MM.1S (cell line): ENCODE data around the gene MIPOL1.

Experiments used
- DNase-seq: peaks from one replicate; pipeline ENCODE4 v3.0.0-alpha.2; 2015
- H2AFZ ChIP-seq: fragments of 300-600 bp; sonication (generic); 2 replicates; pipeline ENCODE4 v1.6.0; 2016; ENCODE audit warnings: antibody characterized with exemption, low read length
- H3F3A ChIP-seq: fragments of 300-600 bp; sonication (generic); 2 replicates; pipeline ENCODE4 v1.6.1; 2016; ENCODE audit warnings: mild to moderate bottlenecking, antibody characterized with exemption, low read length, moderate library complexity, mixed read lengths; ENCODE audit not compliant: insufficient read depth
- H3K27ac ChIP-seq: fragments of 300-600 bp; sonication (generic); 2 replicates; pipeline ENCODE4 v1.5.1; 2016; ENCODE audit warnings: mild to moderate bottlenecking, low read length
- H3K27me3 ChIP-seq: fragments of 300-600 bp; sonication (generic); replicated peaks from 2 replicates; pipeline ENCODE4 v1.6.0; 2016; ENCODE audit warnings: low read length; ENCODE audit not compliant: insufficient read depth
- H3K36me3 ChIP-seq: fragments of 300-600 bp; sonication (generic); replicated peaks from 2 replicates; pipeline ENCODE4 v1.6.1; 2016; ENCODE audit warnings: mild to moderate bottlenecking, low read length, mixed read lengths; ENCODE audit not compliant: insufficient read depth
- H3K4me1 ChIP-seq: fragments of 300-600 bp; sonication (generic); 2 replicates; pipeline ENCODE4 v1.6.1; 2016; ENCODE audit warnings: low read length, mixed read lengths
- H3K4me2 ChIP-seq: fragments of 300-600 bp; sonication (generic); 2 replicates; pipeline ENCODE4 v1.6.0; 2016; ENCODE audit warnings: low read depth, low read length
- H3K4me3 ChIP-seq: fragments of 300-600 bp; sonication (generic); 2 replicates; pipeline ENCODE4 v1.5.1; 2016; ENCODE audit warnings: low read length, mixed read lengths
- H3K79me2 ChIP-seq: fragments of 300-600 bp; sonication (generic); 2 replicates; pipeline ENCODE4 v1.6.1; 2016; ENCODE audit warnings: mixed run types, low read length, mixed read lengths
- H3K9ac ChIP-seq: fragments of 300-600 bp; sonication (generic); 2 replicates; pipeline ENCODE4 v1.6.1; 2016; ENCODE audit warnings: low read length, mixed read lengths
- H3K9me2 ChIP-seq: fragments of 300-600 bp; sonication (generic); replicated peaks from 2 replicates; pipeline ENCODE4 v1.6.1; 2016; ENCODE audit warnings: mild to moderate bottlenecking, low read length, mixed read lengths; ENCODE audit not compliant: insufficient read depth
- H3K9me3 ChIP-seq: fragments of 300-600 bp; sonication (generic); replicated peaks from 2 replicates; pipeline ENCODE4 v1.6.1; 2016; ENCODE audit warnings: mild to moderate bottlenecking, low read length, mixed read lengths; ENCODE audit not compliant: insufficient read depth
- H4K20me1 ChIP-seq: fragments of 300-600 bp; sonication (generic); 2 replicates; pipeline ENCODE4 v1.6.1; 2016; ENCODE audit warnings: mild to moderate bottlenecking, low read length, moderate library complexity, mixed read lengths; ENCODE audit not compliant: insufficient read depth
- CTCF ChIP-seq: fragments of 300-600 bp; sonication (generic); IDR thresholded peaks from 2 replicates; pipeline ENCODE4 v1.5.1; 2016; ENCODE audit warnings: antibody characterized with exemption, low read length, mixed read lengths
- EZH2 ChIP-seq: fragments of 300-600 bp; sonication (generic); optimal IDR thresholded peaks from 2 replicates; pipeline ENCODE3; 2017; ENCODE audit warnings: low read depth, mild to moderate bottlenecking, antibody characterized with exemption, low read length, mixed read lengths
- EZH2phosphoT487 ChIP-seq: fragments of 300-600 bp; sonication (generic); IDR thresholded peaks from 2 replicates; pipeline ENCODE4 v1.6.1; 2018; ENCODE audit warnings: antibody characterized with exemption, low read length

Gene MIPOL1

GRCh38 chr14:37596790-37597472, 399.2 kb downstream of the MIPOL1 start:
- Histone ChIP-seq H3K4me2 (no peak overlapping the region), H3K9me2 (no peaks in the 10 kb centered on the region), H3F3A (peaks cover 7% of the 10 kb centered on the region), H3K27ac (no peak overlapping the region), H2AFZ (no peak overlapping the region), H3K9me3 (no peaks in the 10 kb centered on the region), H3K27me3 (no peaks in the 10 kb centered on the region), H3K79me2 (peaks cover 13% of the 10 kb centered on the region), H3K9ac (no peak overlapping the region), H4K20me1 (no peaks in the 10 kb centered on the region), H3K4me3 (no peak overlapping the region), H3K36me3 (no peaks in the 10 kb centered on the region), H3K4me1 (no peaks in the 10 kb centered on the region)
- TF ChIP-seq CTCF = no peak
- TF ChIP-seq EZH2phosphoT487 = no peak
- no peak for TF ChIP-seq EZH2
- DNase-seq = no peak

GRCh38 chr14:37597538-37597913, 399.8 kb downstream of the MIPOL1 start:
- no peaks in the 10 kb centered on the region for H3K4me1 ChIP-seq
- TF ChIP-seq EZH2phosphoT487 = no peak
- no peak for TF ChIP-seq CTCF
- no peak for TF ChIP-seq EZH2
- DNase-seq = no peak
- peaks cover 13% of the 10 kb centered on the region for H3K79me2 ChIP-seq
- peaks cover 7% of the 10 kb centered on the region for H3F3A ChIP-seq
- H3K27me3 ChIP-seq = no peaks in the 10 kb centered on the region
- H3K27ac ChIP-seq = no peak overlapping the region
- H3K9me2 ChIP-seq = no peaks in the 10 kb centered on the region
- no peak overlapping the region for H2AFZ ChIP-seq
- no peaks in the 10 kb centered on the region for H3K9me3 ChIP-seq
- H3K4me3 ChIP-seq = no peak overlapping the region
- no peak overlapping the region for H3K4me2 ChIP-seq
- H4K20me1 ChIP-seq = no peaks in the 10 kb centered on the region
- no peaks in the 10 kb centered on the region for H3K36me3 ChIP-seq
- no peak overlapping the region for H3K9ac ChIP-seq

- Histone ChIP-seq H3K4me3 (no peak overlapping the region), H3K9me2 (no peaks in the 10 kb centered on the region), H3K27me3 (no peaks in the 10 kb centered on the region), H3K9me3 (no peaks in the 10 kb centered on the region), H3K36me3 (no peaks in the 10 kb centered on the region), H3K4me2 (no peak overlapping the region), H3K79me2 (peaks cover 9% of the 10 kb centered on the region), H2AFZ (no peak overlapping the region), H3K9ac (no peak overlapping the region), H3K4me1 (no peaks in the 10 kb centered on the region), H3F3A (peaks cover 7% of the 10 kb centered on the region), H4K20me1 (no peaks in the 10 kb centered on the region), H3K27ac (no peak overlapping the region)
- no peak for DNase-seq
- TF ChIP-seq EZH2phosphoT487 = no peak
- no peak for TF ChIP-seq EZH2
- no peak for TF ChIP-seq CTCF
Observed at GRCh38 chr14:37597914-37598746, 400.4 kb downstream of the MIPOL1 start.
